Testis (tissue), 2 donors: Measurements from ENCODE around the gene TMEM255B.

Source experiments
- CTCF ChIP-seq, 3 experiments: fragments of 450-650 bp in 2 of 3; fragments of 200-600 bp in 1 of 3; sonication (generic) in 1 of 3; IDR thresholded peaks; one replicate each; pipeline ENCODE4 v1.5.1; 2016 to 2019; ENCODE audit warnings: antibody characterized with exemption in 3 of 3, mild to moderate bottlenecking in 2 of 3, moderate library complexity in 1 of 3
- POLR2A ChIP-seq: fragments of 450-650 bp; IDR thresholded peaks from one replicate; pipeline ENCODE4 v1.6.1; 2017; ENCODE audit warnings: antibody characterized with exemption, mild to moderate bottlenecking, moderate library complexity

DNA sequence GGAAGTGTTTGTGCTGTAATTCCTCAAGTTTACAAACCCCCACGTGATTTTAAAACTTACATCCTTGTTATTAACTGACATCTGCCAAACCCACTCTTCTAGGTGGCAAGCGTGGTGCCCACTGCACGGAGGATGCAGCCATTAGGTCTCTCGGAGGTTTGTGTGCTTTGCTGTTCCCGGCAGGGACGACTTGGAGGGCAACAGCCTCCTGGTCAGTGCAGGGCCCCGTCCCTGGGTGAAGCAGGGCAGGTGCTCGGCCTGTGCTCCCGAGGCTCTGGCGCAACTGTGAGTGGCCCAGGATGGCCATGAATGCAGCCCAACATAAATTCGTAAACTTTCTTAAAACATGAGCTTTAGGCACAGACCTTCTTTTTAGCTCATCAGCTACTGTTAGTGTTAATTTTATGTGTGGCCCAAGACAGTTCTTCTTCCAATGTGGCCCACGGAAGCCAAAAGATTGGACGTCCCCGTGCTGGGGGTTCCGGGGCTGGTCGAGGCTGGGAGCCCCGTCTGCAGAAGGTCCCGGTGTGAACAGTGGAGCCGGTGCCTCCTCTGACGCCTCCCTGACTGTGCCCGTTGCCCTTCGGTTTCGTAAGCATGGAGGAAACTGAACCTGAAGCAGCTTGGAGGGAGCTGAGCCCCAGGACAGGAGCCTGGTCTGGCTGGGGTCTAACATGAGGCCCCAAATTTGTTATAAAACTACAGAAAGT lies 93.0 kb downstream of the TMEM255B start:
- TF ChIP-seq CTCF (IDR thresholded peaks at IDR 0.05), result no peak
- TF ChIP-seq POLR2A, result no peak
